ENCODE measurements around the gene TAPBP. TPM values are rescaled to one million over a fixed set of nuclear protein-coding genes. Genes with fewer than 3 reads are reported as not detected.
A peak's percentile ranks its signal among the peaks of the same experiment; 100 is the strongest.

The TAPBP gene
- total and polyA plus RNA-seq, 12 donors, result 25.1 to 322 (median 165) TPM

DNA sequence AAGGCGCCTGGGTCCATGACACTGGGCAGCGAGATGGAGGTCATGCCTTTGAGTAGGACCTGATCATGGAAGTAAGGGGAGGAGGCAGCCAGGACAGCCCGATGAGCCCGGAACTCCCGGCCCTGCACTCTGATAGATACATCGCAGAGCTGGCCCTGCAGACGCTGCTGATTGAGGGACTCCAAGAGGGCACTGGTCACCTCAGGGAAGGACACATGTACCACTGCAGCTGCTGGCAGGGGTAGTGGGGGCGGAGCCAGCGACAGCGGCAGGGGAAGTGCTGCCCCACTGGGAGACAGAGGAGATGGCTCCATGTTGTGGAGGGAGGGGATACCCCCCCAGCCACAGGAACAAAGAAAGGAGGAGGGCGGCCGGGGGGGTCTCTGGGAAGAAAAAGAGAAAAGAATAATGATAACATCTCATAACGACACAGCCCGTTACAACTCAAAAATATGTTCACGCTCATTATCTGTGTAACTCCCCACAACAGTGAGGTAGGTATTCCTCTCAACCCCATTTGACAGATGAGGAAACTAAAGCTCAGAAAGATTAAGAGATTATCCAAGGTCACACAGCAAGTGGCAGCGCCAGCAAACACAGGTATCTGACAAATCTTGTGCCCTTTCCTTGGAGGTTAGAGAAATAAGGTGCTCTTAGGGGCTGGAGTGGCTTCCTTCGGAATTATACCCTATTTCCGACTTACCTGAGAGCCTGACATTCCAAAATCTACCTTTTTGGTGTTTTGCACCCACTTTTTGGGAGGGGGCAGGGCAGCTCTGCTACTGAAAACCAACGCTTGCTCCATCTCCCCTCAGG is 2.9 kb upstream of the TAPBP start:
- H3K27me3 ChIP-seq, result no peaks in the 10 kb centered on the region
- H3K9me3 ChIP-seq (replicated peaks in 1 of 3), result no peaks in the 10 kb centered on the region
- WGBS, 4 donors, result 66 to 74% (median 70%) methylated on average over 17 to 19 of the region's 19 CpGs
- peak in 6 of 7 donors; percentile 25 to 66 (median 44) for DNase-seq
- H3K27ac ChIP-seq, result peak overlapping the region in 3 of 5 donors; percentile 72 to 90 (median 81)
- H3K4me1 ChIP-seq (replicated peaks in 1 of 2), result peaks cover 52 to 69% of the 10 kb centered on the region in 2 donors
- peak overlapping the region in 2 of 4 donors; percentile 35 to 58 for H3K4me3 ChIP-seq
- peaks cover 0 to 32% of the 10 kb centered on the region in 2 donors for H3K36me3 ChIP-seq (replicated peaks in 1 of 2)
- intact Hi-C loops (cut with DNase I), result no loop called here
- TF ChIP-seq, protein P1, sequence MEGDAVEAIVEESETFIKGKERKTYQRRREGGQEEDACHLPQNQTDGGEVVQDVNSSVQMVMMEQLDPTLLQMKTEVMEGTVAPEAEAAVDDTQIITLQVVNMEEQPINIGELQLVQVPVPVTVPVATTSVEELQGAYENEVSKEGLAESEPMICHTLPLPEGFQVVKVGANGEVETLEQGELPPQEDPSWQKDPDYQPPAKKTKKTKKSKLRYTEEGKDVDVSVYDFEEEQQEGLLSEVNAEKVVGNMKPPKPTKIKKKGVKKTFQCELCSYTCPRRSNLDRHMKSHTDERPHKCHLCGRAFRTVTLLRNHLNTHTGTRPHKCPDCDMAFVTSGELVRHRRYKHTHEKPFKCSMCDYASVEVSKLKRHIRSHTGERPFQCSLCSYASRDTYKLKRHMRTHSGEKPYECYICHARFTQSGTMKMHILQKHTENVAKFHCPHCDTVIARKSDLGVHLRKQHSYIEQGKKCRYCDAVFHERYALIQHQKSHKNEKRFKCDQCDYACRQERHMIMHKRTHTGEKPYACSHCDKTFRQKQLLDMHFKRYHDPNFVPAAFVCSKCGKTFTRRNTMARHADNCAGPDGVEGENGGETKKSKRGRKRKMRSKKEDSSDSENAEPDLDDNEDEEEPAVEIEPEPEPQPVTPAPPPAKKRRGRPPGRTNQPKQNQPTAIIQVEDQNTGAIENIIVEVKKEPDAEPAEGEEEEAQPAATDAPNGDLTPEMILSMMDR (IDR thresholded peaks at IDR 0.05), result no peak
- no peak for TF ChIP-seq POLR2A (IDR thresholded peaks at IDR 0.05)

- DNase-seq, result peak in 2 of 7 donors; percentile 24 to 58
- no peak for TF ChIP-seq POLR2A (IDR thresholded peaks at IDR 0.05)
- TF ChIP-seq, protein P1 (IDR thresholded peaks at IDR 0.05), result no peak
- H3K27me3 ChIP-seq, result no peaks in the 10 kb centered on the region
- intact Hi-C loops (cut with DNase I), result no loop called here
- peaks cover 52 to 69% of the 10 kb centered on the region in 2 donors for H3K4me1 ChIP-seq (replicated peaks in 1 of 2)
- no peaks in the 10 kb centered on the region for H3K9me3 ChIP-seq (replicated peaks in 1 of 3)
- H3K4me3 ChIP-seq, result no peak overlapping the region
- peak overlapping the region in 2 of 5 donors; percentile 81 to 95 for H3K27ac ChIP-seq
- H3K36me3 ChIP-seq (replicated peaks in 1 of 2), result peaks cover 0 to 34% of the 10 kb centered on the region in 2 donors
- WGBS, 4 donors, result 91 to 99% (median 93%) methylated on average over 7 to 17 of the region's 17 CpGs
Measured at GRCh38 chr6:33315793-33316602, 2.1 kb upstream of the TAPBP start.

GRCh38 chr6:33314943-33315792 is 1.3 kb upstream of the TAPBP start:
- no peaks in the 10 kb centered on the region for H3K27me3 ChIP-seq
- H3K36me3 ChIP-seq (replicated peaks in 1 of 2), result peaks cover 0 to 33% of the 10 kb centered on the region in 2 donors
- H3K4me3 ChIP-seq, result peak overlapping the region in 1 of 4 donors; percentile 97
- WGBS, 4 donors, result 37 to 72% (median 53%) methylated on average over 15 to 47 of the region's 47 CpGs
- H3K27ac ChIP-seq, result peak overlapping the region; percentile 80 to 99 (median 95)
- intact Hi-C loops (cut with DNase I), result no loop called here
- peaks cover 44 to 67% of the 10 kb centered on the region in 2 donors for H3K4me1 ChIP-seq (replicated peaks in 1 of 2)
- no peaks in the 10 kb centered on the region for H3K9me3 ChIP-seq (replicated peaks in 1 of 3)
- TF ChIP-seq, protein P1 (IDR thresholded peaks at IDR 0.05), result no peak
- TF ChIP-seq POLR2A (IDR thresholded peaks at IDR 0.05), result peak in 1 of 2 donors; percentile 5
- peak; percentile 64 to 79 (median 70) for DNase-seq

All from adrenal gland (tissue), 12 donors.